Endothelial cell of umbilical vein (primary cell): ENCODE data around the gene EP300.

Experiments used
- EZH2 ChIP-seq: IDR thresholded peaks from 2 replicates; pipeline ENCODE4 v1.6.1; 2012; ENCODE audit warnings: borderline replicate concordance, low read depth, mild to moderate bottlenecking, moderate library complexity, low read length, inconsistent platforms; ENCODE audit not compliant: severe bottlenecking
- GATA2 ChIP-seq: IDR thresholded peaks from 2 replicates; pipeline ENCODE4 v1.7.0; 2011; ENCODE audit warnings: low read depth, mild to moderate bottlenecking, moderate library complexity, mixed read lengths, low read length; ENCODE audit not compliant: insufficient read length, insufficient read depth
- MAX ChIP-seq: IDR thresholded peaks from 2 replicates; pipeline ENCODE4 v1.6.1; 2011; ENCODE audit not compliant: insufficient read depth, insufficient read length
- MYC ChIP-seq: IDR thresholded peaks from one replicate; pipeline ENCODE4 v1.6.1; 2011; ENCODE audit warnings: mild to moderate bottlenecking, low read depth, low read length
- POLR2A ChIP-seq: IDR thresholded peaks from 2 replicates; pipeline ENCODE4 v1.6.1; 2012; ENCODE audit warnings: low read depth, mild to moderate bottlenecking, control low read depth, low read length
- TF ChIP-seq, protein P1 (sequence below), 2 donors: IDR thresholded peaks; 1 replicate in 1 of 2; 2 replicates in 1 of 2; pipeline ENCODE4 v1.5.1; 2011; ENCODE audit warnings: low read length in 2 of 2, mild to moderate bottlenecking in 2 of 2, moderate library complexity in 2 of 2, control low read depth in 1 of 2, inconsistent platforms in 1 of 2, low read depth in 1 of 2; ENCODE audit not compliant: insufficient read depth in 1 of 2; ENCODE audit errors: extremely low read depth in 1 of 2

- TF ChIP-seq MAX (no peak), POLR2A (no peak), GATA2 (no peak), EZH2 (no peak), MYC (no peak)
- TF ChIP-seq, protein P1, sequence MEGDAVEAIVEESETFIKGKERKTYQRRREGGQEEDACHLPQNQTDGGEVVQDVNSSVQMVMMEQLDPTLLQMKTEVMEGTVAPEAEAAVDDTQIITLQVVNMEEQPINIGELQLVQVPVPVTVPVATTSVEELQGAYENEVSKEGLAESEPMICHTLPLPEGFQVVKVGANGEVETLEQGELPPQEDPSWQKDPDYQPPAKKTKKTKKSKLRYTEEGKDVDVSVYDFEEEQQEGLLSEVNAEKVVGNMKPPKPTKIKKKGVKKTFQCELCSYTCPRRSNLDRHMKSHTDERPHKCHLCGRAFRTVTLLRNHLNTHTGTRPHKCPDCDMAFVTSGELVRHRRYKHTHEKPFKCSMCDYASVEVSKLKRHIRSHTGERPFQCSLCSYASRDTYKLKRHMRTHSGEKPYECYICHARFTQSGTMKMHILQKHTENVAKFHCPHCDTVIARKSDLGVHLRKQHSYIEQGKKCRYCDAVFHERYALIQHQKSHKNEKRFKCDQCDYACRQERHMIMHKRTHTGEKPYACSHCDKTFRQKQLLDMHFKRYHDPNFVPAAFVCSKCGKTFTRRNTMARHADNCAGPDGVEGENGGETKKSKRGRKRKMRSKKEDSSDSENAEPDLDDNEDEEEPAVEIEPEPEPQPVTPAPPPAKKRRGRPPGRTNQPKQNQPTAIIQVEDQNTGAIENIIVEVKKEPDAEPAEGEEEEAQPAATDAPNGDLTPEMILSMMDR (IDR thresholded peaks at IDR 0.05; ENCODE audit: extremely low read depth in 1 of 2, insufficient read depth in 1 of 2, low read depth in 1 of 2, low read length in 2 of 2): no peak
Observed at GRCh38 chr22:41128606-41129005, 36.2 kb downstream of the EP300 start.
